ENCODE results near the gene PCDHGB5.

- TF ChIP-seq YY1 (IDR thresholded peaks at IDR 0.05; ENCODE audit: insufficient read depth, insufficient read length), result no peak
- no peak for TF ChIP-seq SUZ12 (IDR thresholded peaks at IDR 0.05; ENCODE audit: extremely low read depth, insufficient read depth, insufficient read length)
- TF ChIP-seq ZNF274 (IDR thresholded peaks at IDR 0.05; ENCODE audit: low read depth, low read length), result no peak
Measured at GRCh38 chr5:141373673-141374317, 24.0 kb upstream of the PCDHGB5 start, which contains the start of gene PCDHGA6.
